Natural killer cell (primary cell): ENCODE data around the gene POLK. TPM values are rescaled to one million over a fixed set of nuclear protein-coding genes. Genes with fewer than 3 reads are reported as not detected.

Experiments used
- ATAC-seq, 3 donors: fragments of 150-1000 bp in 2 of 3; fragments of 200-7000 bp in 1 of 3; cut with Tn5 transposase; 1 replicate in 1 of 3; 2 replicates in 2 of 3; pipeline ENCODE4 v1.10.0; 2021; ENCODE audit warnings: mild to moderate bottlenecking in 2 of 3, moderate library complexity in 2 of 3
- DNase-seq, 2 donors: peaks; one replicate each; pipeline versions ENCODE4 v3.0.0 to v3.0.0-alpha.2; 2013 to 2021; ENCODE audit warnings: mixed read lengths in 1 of 2
- H3K27ac ChIP-seq: one replicate; pipeline ENCODE4 v1.5.1; 2013; ENCODE audit warnings: mild to moderate bottlenecking, low read length
- H3K27me3 ChIP-seq: one replicate; pipeline ENCODE4 v1.6.1; 2013; ENCODE audit warnings: low read length; ENCODE audit not compliant: control insufficient read depth, insufficient read depth
- H3K36me3 ChIP-seq: one replicate; pipeline ENCODE4 v1.6.1; 2013; ENCODE audit warnings: low read length; ENCODE audit not compliant: control insufficient read depth, insufficient read depth
- H3K4me1 ChIP-seq: one replicate; pipeline ENCODE4 v1.6.1; 2013; ENCODE audit warnings: low read length; ENCODE audit not compliant: control insufficient read depth, insufficient read depth
- H3K4me3 ChIP-seq: one replicate; pipeline ENCODE4 v1.5.1; 2013; ENCODE audit warnings: low read length
- H3K9me3 ChIP-seq: one replicate; pipeline ENCODE4 v1.6.1; 2013; ENCODE audit warnings: low read length; ENCODE audit not compliant: control insufficient read depth, insufficient read depth
- H3K27ac Mint-ChIP-seq, 2 donors: one replicate each; pipeline ENCODE4 v1.8.0; 2022; ENCODE audit warnings: mild to moderate bottlenecking in 2 of 2, mixed read lengths in 2 of 2, moderate library complexity in 1 of 2
- H3K27me3 Mint-ChIP-seq, 2 donors: one replicate each; pipeline ENCODE4 v1.8.0; 2022; ENCODE audit warnings: low read depth in 2 of 2, mixed read lengths in 2 of 2
- H3K36me3 Mint-ChIP-seq: one replicate; pipeline ENCODE4 v1.8.0; 2022; ENCODE audit warnings: mixed read lengths
- H3K4me1 Mint-ChIP-seq, 2 donors: one replicate each; pipeline ENCODE4 v1.8.0; 2022; ENCODE audit warnings: mixed read lengths in 2 of 2
- H3K4me3 Mint-ChIP-seq: one replicate; pipeline ENCODE4 v1.8.0; 2022; ENCODE audit warnings: mild to moderate bottlenecking, moderate library complexity, mixed read lengths
- H3K9me3 Mint-ChIP-seq, 2 donors: one replicate each; pipeline ENCODE4 v1.8.0; 2022; ENCODE audit warnings: mixed read lengths in 2 of 2
- WGBS: methylation state at CpG from one replicate; pipeline ENCODE4 v1.1.7; 2013; ENCODE audit warnings: missing lambda C conversion rate; ENCODE audit not compliant: insufficient coverage; 5-methylcytosine and 5-hydroxymethylcytosine counted together
- intact Hi-C: fragments of 100-400 bp; cut with micrococcal nuclease; formaldehyde crosslinking; loops from one replicate; pipeline ENCODE4 v1.14.2; 2022
- total RNA-seq, 4 donors: library from RNA; stranded (reverse); fragments of 120-200 nt in 1 of 4; gene quantifications; one replicate each; pipeline versions ENCODE4 v1.2.3 to v1.2.4, GENCODE V29; 2013 to 2022
- TF ChIP-seq, protein P1 (sequence below): fragments of 200-600 bp; IDR thresholded peaks from one replicate; pipeline ENCODE4 v1.8.0; 2022; ENCODE audit warnings: antibody characterized with exemption

The POLK gene
- total RNA-seq, 3 donors from 2014 or later (not counting 1 experiment from before 2014, with no cell fraction given), result 16.8 to 21.5 (median 21.4) TPM

DNA sequence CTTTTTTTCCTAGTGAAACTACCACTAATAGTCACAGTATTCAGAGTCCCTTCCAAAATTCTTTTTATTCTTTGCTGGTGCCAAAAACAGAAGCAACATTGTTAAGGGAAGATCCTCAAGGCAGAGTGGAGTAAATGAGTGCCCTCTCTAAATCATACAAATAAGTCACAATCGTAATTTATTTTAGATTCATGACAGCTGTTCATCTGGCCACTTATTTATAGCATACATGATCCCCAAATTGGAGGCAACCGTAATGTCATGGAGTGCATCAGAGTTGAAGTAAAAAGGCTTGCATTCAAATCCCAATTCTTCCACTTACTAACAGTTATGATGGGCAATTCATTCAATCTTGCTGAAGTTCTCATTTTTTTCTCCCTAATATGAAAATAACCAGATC, 33.4 kb downstream of the POLK start:
- H3K27me3 ChIP-seq, result no peaks in the 10 kb centered on the region
- no peak overlapping the region for H3K4me3 Mint-ChIP-seq
- TF ChIP-seq, protein P1, sequence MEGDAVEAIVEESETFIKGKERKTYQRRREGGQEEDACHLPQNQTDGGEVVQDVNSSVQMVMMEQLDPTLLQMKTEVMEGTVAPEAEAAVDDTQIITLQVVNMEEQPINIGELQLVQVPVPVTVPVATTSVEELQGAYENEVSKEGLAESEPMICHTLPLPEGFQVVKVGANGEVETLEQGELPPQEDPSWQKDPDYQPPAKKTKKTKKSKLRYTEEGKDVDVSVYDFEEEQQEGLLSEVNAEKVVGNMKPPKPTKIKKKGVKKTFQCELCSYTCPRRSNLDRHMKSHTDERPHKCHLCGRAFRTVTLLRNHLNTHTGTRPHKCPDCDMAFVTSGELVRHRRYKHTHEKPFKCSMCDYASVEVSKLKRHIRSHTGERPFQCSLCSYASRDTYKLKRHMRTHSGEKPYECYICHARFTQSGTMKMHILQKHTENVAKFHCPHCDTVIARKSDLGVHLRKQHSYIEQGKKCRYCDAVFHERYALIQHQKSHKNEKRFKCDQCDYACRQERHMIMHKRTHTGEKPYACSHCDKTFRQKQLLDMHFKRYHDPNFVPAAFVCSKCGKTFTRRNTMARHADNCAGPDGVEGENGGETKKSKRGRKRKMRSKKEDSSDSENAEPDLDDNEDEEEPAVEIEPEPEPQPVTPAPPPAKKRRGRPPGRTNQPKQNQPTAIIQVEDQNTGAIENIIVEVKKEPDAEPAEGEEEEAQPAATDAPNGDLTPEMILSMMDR, result no peak
- WGBS, result 100% methylated on average over 1 of the region's 2 CpGs
- H3K9me3 Mint-ChIP-seq, result no peaks in the 10 kb centered on the region
- H3K4me1 ChIP-seq, result no peaks in the 10 kb centered on the region
- no peak for ATAC-seq
- intact Hi-C loops, result no loop called here
- H3K27ac Mint-ChIP-seq, result no peak overlapping the region
- H3K36me3 ChIP-seq, result no peaks in the 10 kb centered on the region
- no peak overlapping the region for H3K27ac ChIP-seq
- no peaks in the 10 kb centered on the region for H3K36me3 Mint-ChIP-seq
- H3K27me3 Mint-ChIP-seq, result no peaks in the 10 kb centered on the region
- H3K4me1 Mint-ChIP-seq, result peaks cover 0 to 4% of the 10 kb centered on the region in 2 donors
- H3K9me3 ChIP-seq, result no peaks in the 10 kb centered on the region
- no peak overlapping the region for H3K4me3 ChIP-seq
- no peak for DNase-seq

DNA sequence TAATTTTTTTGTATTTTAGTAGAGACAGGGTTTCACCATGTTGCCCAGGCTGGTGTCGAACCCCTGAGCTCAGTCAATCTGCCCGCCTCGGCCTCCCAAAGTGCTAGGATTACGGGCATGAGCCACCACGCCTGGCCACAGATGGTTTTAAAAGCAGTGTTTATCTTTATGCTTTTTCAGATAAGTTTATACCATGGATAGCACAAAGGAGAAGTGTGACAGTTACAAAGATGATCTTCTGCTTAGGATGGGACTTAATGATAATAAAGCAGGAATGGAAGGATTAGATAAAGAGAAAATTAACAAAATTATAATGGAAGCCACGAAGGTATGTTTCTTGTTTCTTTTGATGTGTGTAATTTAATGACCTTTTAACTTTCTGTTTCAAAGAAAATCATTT, 35.1 kb downstream of the POLK start:
- H3K36me3 Mint-ChIP-seq, result no peaks in the 10 kb centered on the region
- TF ChIP-seq, protein P1, result no peak

DNA sequence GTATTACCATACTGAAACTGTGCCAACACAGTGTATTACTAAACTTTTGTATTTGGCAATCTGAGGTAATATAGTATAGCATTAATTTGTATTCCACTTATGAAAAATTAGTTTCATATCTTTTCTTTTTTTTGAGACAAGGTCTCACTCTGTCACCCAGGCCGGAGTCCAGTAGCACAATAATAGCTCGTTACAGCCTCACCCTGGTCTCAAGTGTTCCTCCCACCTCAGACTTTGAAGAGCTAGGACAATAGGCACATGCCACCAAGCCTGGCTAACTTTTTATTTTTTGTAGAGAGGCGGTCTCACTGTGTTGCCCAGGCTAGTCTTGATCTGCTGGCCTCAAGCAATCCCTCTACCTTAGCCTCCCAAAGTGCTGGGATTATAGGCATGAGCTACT, 36.1 kb downstream of the POLK start:
- intact Hi-C loops, result no loop called here
- Mint-ChIP-seq H3K4me3 (no peak overlapping the region), H3K27me3 (no peaks in the 10 kb centered on the region), H3K4me1 (peaks cover 4 to 5% of the 10 kb centered on the region in 2 donors), H3K36me3 (no peaks in the 10 kb centered on the region), H3K9me3 (no peaks in the 10 kb centered on the region), H3K27ac (no peak overlapping the region)
- Histone ChIP-seq H3K36me3 (peaks cover 7% of the 10 kb centered on the region), H3K27ac (no peak overlapping the region), H3K4me1 (no peaks in the 10 kb centered on the region), H3K27me3 (no peaks in the 10 kb centered on the region), H3K9me3 (no peaks in the 10 kb centered on the region), H3K4me3 (no peak overlapping the region)
- TF ChIP-seq, protein P1, result no peak
- 93% methylated on average over 2 of the region's 3 CpGs for WGBS
- DNase-seq (no peak), ATAC-seq (no peak)

More for the DNA sequence above, 35.1 kb downstream of the POLK start:
- Histone ChIP-seq H3K36me3 (no peaks in the 10 kb centered on the region), H3K4me1 (no peaks in the 10 kb centered on the region), H3K4me3 (no peak overlapping the region), H3K27ac (no peak overlapping the region), H3K27me3 (no peaks in the 10 kb centered on the region), H3K9me3 (no peaks in the 10 kb centered on the region)
- WGBS, result 93% methylated on average over 5 of the region's 6 CpGs
- Mint-ChIP-seq H3K9me3 (no peaks in the 10 kb centered on the region), H3K27ac (no peak overlapping the region), H3K4me3 (no peak overlapping the region), H3K27me3 (no peaks in the 10 kb centered on the region), H3K4me1 (peaks cover 4 to 5% of the 10 kb centered on the region in 2 donors)
- no peak for DNase-seq
- no peak for ATAC-seq
- intact Hi-C loops, result no loop called here

DNA sequence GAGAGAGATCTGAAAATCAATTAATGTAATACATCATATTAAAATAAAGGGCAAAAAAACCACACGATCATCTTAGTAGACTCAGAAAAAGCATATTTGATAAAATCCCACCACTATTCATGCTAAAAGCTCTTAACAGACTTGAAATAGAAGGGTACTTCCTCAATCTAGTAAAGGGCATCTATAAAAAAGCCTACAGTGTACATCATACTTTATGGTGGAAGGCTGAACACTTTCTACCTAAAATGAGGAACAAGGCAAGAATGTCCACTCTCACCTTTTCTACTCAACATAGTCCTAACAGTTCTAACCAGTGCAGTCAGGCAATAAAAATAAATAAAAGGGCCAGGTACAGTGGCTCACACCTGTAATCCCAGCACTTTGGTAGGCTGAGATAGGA, 38.9 kb downstream of the POLK start:
- intact Hi-C loops, result no loop called here
- Histone ChIP-seq H3K36me3 (peaks cover 25% of the 10 kb centered on the region), H3K27me3 (no peaks in the 10 kb centered on the region), H3K4me1 (no peaks in the 10 kb centered on the region), H3K27ac (no peak overlapping the region), H3K9me3 (no peaks in the 10 kb centered on the region), H3K4me3 (no peak overlapping the region)
- Mint-ChIP-seq H3K27me3 (no peaks in the 10 kb centered on the region), H3K4me3 (no peak overlapping the region), H3K4me1 (peaks cover 0 to 5% of the 10 kb centered on the region in 2 donors), H3K9me3 (no peaks in the 10 kb centered on the region), H3K27ac (no peak overlapping the region), H3K36me3 (peaks cover 6% of the 10 kb centered on the region)
- TF ChIP-seq, protein P1, result no peak
- no peak for DNase-seq
- ATAC-seq, result no peak
- WGBS, result 100% methylated on average over 1 of the region's 1 CpG
